H9 (cell line): ENCODE measurements around the gene TMEM171. TPM values are rescaled to one million over a fixed set of nuclear protein-coding genes. Genes with fewer than 3 reads are reported as not detected.

ENCODE experiments used
- DNase-seq: peaks from one replicate; pipeline ENCODE4 v3.0.0-alpha.2; 2017
- H2AFZ ChIP-seq: one replicate; pipeline ENCODE4 v1.6.1; 2013; ENCODE audit warnings: mild to moderate bottlenecking, low read length, control low read depth, moderate library complexity
- H2AK5ac ChIP-seq: 2 replicates; pipeline ENCODE4 v1.6.1; 2013; ENCODE audit warnings: low read length, control low read depth, mixed read lengths; ENCODE audit not compliant: insufficient read length
- H2BK120ac ChIP-seq: one replicate; pipeline ENCODE4 v1.6.1; 2013; ENCODE audit warnings: low read depth, mild to moderate bottlenecking, low read length, control low read depth, inconsistent platforms; ENCODE audit not compliant: poor library complexity, severe bottlenecking
- H2BK12ac ChIP-seq: 2 replicates; pipeline ENCODE4 v1.6.1; 2013; ENCODE audit warnings: low read length, control low read depth, mixed read lengths, low read depth; ENCODE audit not compliant: insufficient read length
- H2BK15ac ChIP-seq: 2 replicates; pipeline ENCODE4 v1.6.1; 2013; ENCODE audit warnings: low read depth, low read length, control low read depth
- H2BK20ac ChIP-seq: one replicate; pipeline ENCODE4 v1.6.1; 2013; ENCODE audit warnings: low read depth, mild to moderate bottlenecking, low read length, control low read depth, inconsistent platforms; ENCODE audit not compliant: poor library complexity, severe bottlenecking
- H2BK5ac ChIP-seq: 2 replicates; pipeline ENCODE4 v1.6.1; 2013; ENCODE audit warnings: low read length, control low read depth, mixed read lengths; ENCODE audit not compliant: insufficient read length
- H3K14ac ChIP-seq: 2 replicates; pipeline ENCODE4 v1.6.1; 2013; ENCODE audit warnings: low read length, control low read depth; ENCODE audit not compliant: insufficient read depth
- H3K18ac ChIP-seq: 2 replicates; pipeline ENCODE4 v1.6.1; 2013; ENCODE audit warnings: low read depth, mild to moderate bottlenecking, mixed read lengths, low read length, control low read depth; ENCODE audit not compliant: insufficient read length
- H3K23ac ChIP-seq: 2 replicates; pipeline ENCODE4 v1.6.1; 2013; ENCODE audit warnings: low read length, control low read depth, mixed read lengths, low read depth; ENCODE audit not compliant: insufficient read length
- H3K23me2 ChIP-seq: 2 replicates; pipeline ENCODE4 v1.6.1; 2013; ENCODE audit warnings: low read depth, mild to moderate bottlenecking, mixed read lengths, low read length, control low read depth; ENCODE audit not compliant: insufficient read length, poor library complexity, severe bottlenecking
- H3K27ac ChIP-seq: 2 replicates; pipeline ENCODE4 v1.5.1; 2013; ENCODE audit warnings: low read length, control low read depth, mixed read lengths, low read depth; ENCODE audit not compliant: insufficient read length
- H3K27me3 ChIP-seq: 2 replicates; pipeline ENCODE4 v1.6.1; 2013; ENCODE audit warnings: low read length, control low read depth, inconsistent platforms; ENCODE audit not compliant: insufficient read depth
- H3K4ac ChIP-seq: 2 replicates; pipeline ENCODE4 v1.6.1; 2013; ENCODE audit warnings: low read depth, mild to moderate bottlenecking, control low read depth, inconsistent platforms, low read length, moderate library complexity
- H3K4me1 ChIP-seq: 2 replicates; pipeline ENCODE4 v1.6.1; 2013; ENCODE audit warnings: low read length, control low read depth, inconsistent platforms; ENCODE audit not compliant: insufficient read depth
- H3K4me2 ChIP-seq: 2 replicates; pipeline ENCODE4 v1.6.1; 2013; ENCODE audit warnings: low read length, control low read depth, mixed read lengths; ENCODE audit not compliant: insufficient read length, insufficient read depth
- H3K56ac ChIP-seq: 2 replicates; pipeline ENCODE4 v1.6.1; 2013; ENCODE audit warnings: low read depth, mild to moderate bottlenecking, mixed read lengths, low read length, control low read depth; ENCODE audit not compliant: insufficient read length
- H3K79me1 ChIP-seq: 2 replicates; pipeline ENCODE4 v1.6.1; 2013; ENCODE audit warnings: low read depth, mild to moderate bottlenecking, moderate library complexity, low read length, control low read depth, inconsistent platforms; ENCODE audit not compliant: insufficient read depth, poor library complexity, severe bottlenecking
- H3K79me2 ChIP-seq: 2 replicates; pipeline ENCODE4 v1.6.1; 2013; ENCODE audit warnings: low read length, control low read depth, inconsistent platforms; ENCODE audit not compliant: insufficient read depth
- H3K9ac ChIP-seq: 2 replicates; pipeline ENCODE4 v1.6.1; 2013; ENCODE audit warnings: low read length, control low read depth, mixed read lengths; ENCODE audit not compliant: insufficient read length; ENCODE audit errors: extremely low read depth
- H3K9me3 ChIP-seq: one replicate; pipeline ENCODE4 v1.6.1; 2013; ENCODE audit warnings: low read depth, low read length, inconsistent platforms; ENCODE audit not compliant: control insufficient read depth
- H3T11ph ChIP-seq: one replicate; pipeline ENCODE4 v1.6.1; 2013; ENCODE audit warnings: mild to moderate bottlenecking, low read length, control low read depth, inconsistent platforms
- H4K20me1 ChIP-seq: one replicate; pipeline ENCODE4 v1.6.1; 2013; ENCODE audit not compliant: control insufficient read depth, insufficient read length, insufficient read depth
- H4K5ac ChIP-seq: 2 replicates; pipeline ENCODE4 v1.6.1; 2013; ENCODE audit warnings: low read depth, mild to moderate bottlenecking, mixed read lengths, low read length, control low read depth; ENCODE audit not compliant: insufficient read length
- H4K8ac ChIP-seq: replicated peaks from 2 replicates; pipeline ENCODE4 v1.6.1; 2013; ENCODE audit warnings: low read length, control low read depth, mixed read lengths, low read depth; ENCODE audit not compliant: insufficient read length
- H4K91ac ChIP-seq: 2 replicates; pipeline ENCODE4 v1.6.1; 2013; ENCODE audit warnings: low read depth, mild to moderate bottlenecking, moderate library complexity, mixed read lengths, low read length, control low read depth; ENCODE audit not compliant: insufficient read length
- H3K27ac Mint-ChIP-seq, 3 experiments: 2 replicates in 2 of 3; 3 replicates in 1 of 3; pipeline ENCODE4 v1.8.0; 2020 to 2021; ENCODE audit warnings: mixed read lengths in 3 of 3, mild to moderate bottlenecking in 1 of 3, moderate library complexity in 1 of 3
- H3K27me3 Mint-ChIP-seq: 2 replicates; pipeline ENCODE4 v1.8.0; 2021; ENCODE audit warnings: low read depth, mild to moderate bottlenecking, moderate library complexity, mixed read lengths
- H3K36me3 Mint-ChIP-seq, 3 experiments: 2 replicates in 2 of 3; 3 replicates in 1 of 3; pipeline ENCODE4 v1.8.0; 2020 to 2021; ENCODE audit warnings: low read depth in 3 of 3, mixed read lengths in 3 of 3; ENCODE audit not compliant: insufficient read depth in 1 of 3
- H3K4me1 Mint-ChIP-seq, 2 experiments: 2 replicates each; pipeline ENCODE4 v1.8.0; 2020; ENCODE audit warnings: mixed read lengths in 2 of 2
- H3K4me3 Mint-ChIP-seq, 2 experiments: 2 replicates in 1 of 2; 3 replicates in 1 of 2; pipeline ENCODE4 v1.8.0; 2020 to 2021; ENCODE audit warnings: mild to moderate bottlenecking in 2 of 2, mixed read lengths in 2 of 2, moderate library complexity in 1 of 2
- H3K9me3 Mint-ChIP-seq, 2 experiments: 2 replicates in 1 of 2; 3 replicates in 1 of 2; pipeline ENCODE4 v1.8.0; 2020; ENCODE audit warnings: mild to moderate bottlenecking in 2 of 2, mixed read lengths in 2 of 2, moderate library complexity in 1 of 2
- CTCF ChIP-seq: fragments of 200-600 bp; sonication (generic); conservative IDR thresholded peaks from 3 replicates; pipeline ENCODE4 v1.8.0; 2021; ENCODE audit warnings: antibody characterized with exemption, mild to moderate bottlenecking
- WGBS: extraction: QIAGEN DNeasy Blood & Tissue Kit; methylation state at CpG from one replicate; pipeline ENCODE4 v1.1.7; 2013; ENCODE audit warnings: missing lambda C conversion rate, low lambda C conversion rate, mixed read lengths; ENCODE audit not compliant: insufficient read length; ENCODE audit errors: extremely low coverage; 5-methylcytosine and 5-hydroxymethylcytosine counted together
- total RNA-seq: library from RNA; stranded (reverse); gene quantifications from 2 replicates; pipeline ENCODE4 v1.2.1, GENCODE V29; 2021

Gene TMEM171
- total RNA-seq, 1 experiment from 2014 or later = 0.42 TPM

GRCh38 chr5:73158313-73158712, 37.9 kb downstream of the TMEM171 start:
- no peak overlapping the region for H2AK5ac ChIP-seq
- H3K4me1 ChIP-seq = no peaks in the 10 kb centered on the region
- H2BK20ac ChIP-seq = no peak overlapping the region
- H4K5ac ChIP-seq = no peak overlapping the region
- no peak overlapping the region for H3K18ac ChIP-seq
- no peak overlapping the region for H3K9ac ChIP-seq
- no peaks in the 10 kb centered on the region for H3K23me2 ChIP-seq
- H3K56ac ChIP-seq = no peak overlapping the region
- no peak overlapping the region for H3K27ac ChIP-seq
- no peak overlapping the region for H3T11ph ChIP-seq
- peaks cover 2% of the 10 kb centered on the region for H3K27me3 Mint-ChIP-seq
- no peak overlapping the region for H2BK5ac ChIP-seq
- no peak for DNase-seq
- H2BK120ac ChIP-seq = no peak overlapping the region
- no peaks in the 10 kb centered on the region for H3K9me3 ChIP-seq
- no peak overlapping the region for H4K8ac ChIP-seq
- no peak for TF ChIP-seq CTCF
- H2BK15ac ChIP-seq = no peak overlapping the region
- H3K27ac Mint-ChIP-seq = no peak overlapping the region
- H3K4me3 Mint-ChIP-seq = no peak overlapping the region
- H3K36me3 Mint-ChIP-seq = no peaks in the 10 kb centered on the region
- H4K20me1 ChIP-seq = no peaks in the 10 kb centered on the region
- H3K9me3 Mint-ChIP-seq = no peaks in the 10 kb centered on the region
- no peak overlapping the region for H3K23ac ChIP-seq
- no peak overlapping the region for H2BK12ac ChIP-seq
- WGBS = no CpG with 5 or more reads among the region's 4 CpGs
- no peaks in the 10 kb centered on the region for H3K27me3 ChIP-seq
- no peak overlapping the region for H2AFZ ChIP-seq
- H3K79me2 ChIP-seq = no peaks in the 10 kb centered on the region
- no peak overlapping the region for H3K14ac ChIP-seq
- peaks cover 2 to 3% of the 10 kb centered on the region in 2 experiments; a peak in 1 of 4 replicates for H3K4me1 Mint-ChIP-seq
- H4K91ac ChIP-seq = no peak overlapping the region
- no peak overlapping the region for H3K4me2 ChIP-seq
- no peak overlapping the region for H3K4ac ChIP-seq
- no peaks in the 10 kb centered on the region for H3K79me1 ChIP-seq
